Dedifferentiated amniotic fluid mesenchymal stem cell (primary cell): ENCODE data around the gene CSGALNACT2.

Experiments
- DNase-seq: peaks from one replicate; pipeline ENCODE4 v3.0.0-alpha.2; 2016; ENCODE audit errors: extremely low spot score

Gene CSGALNACT2

DNA sequence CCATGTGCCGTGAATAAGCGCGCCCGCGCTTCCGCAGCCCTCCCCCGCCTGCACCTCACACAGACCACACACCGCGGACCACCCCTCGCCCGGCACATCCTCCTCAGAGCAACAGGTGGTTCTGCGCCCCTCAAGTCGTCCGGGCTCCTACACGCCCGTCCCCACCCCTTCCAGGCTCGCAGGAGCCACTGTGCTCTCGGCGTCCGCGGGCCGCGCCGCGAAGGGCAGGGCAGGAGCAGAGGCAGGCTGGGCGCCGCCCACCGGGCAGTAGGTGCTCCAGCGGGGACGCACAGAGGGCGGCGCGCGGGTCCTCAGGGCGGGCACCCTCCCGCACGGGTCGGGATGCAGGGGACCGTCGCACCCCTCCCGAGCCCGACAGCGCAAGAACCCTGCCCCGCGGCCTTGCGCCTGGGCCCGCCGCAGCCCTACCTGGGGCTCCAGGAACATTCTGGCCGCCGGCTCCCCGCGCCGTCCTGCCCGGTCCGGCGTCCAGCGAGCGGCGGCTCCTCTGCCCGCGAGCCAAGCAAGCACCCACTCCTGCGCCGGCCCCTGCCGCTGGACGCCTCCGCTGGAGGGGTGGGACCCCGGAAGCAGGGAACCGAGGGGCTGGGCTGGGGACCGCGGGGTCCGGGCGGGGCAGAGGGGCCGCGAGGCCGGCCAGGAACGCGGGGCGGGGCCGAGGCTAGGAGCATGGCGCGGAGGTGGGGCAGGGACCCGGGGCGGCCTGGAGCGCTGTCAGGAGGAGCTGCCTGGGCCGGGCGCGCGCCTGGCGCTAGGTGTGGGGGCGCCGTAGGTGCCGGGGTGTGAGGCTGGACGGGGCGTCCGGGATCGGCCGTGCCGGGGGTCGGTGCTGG lies 91.2 kb downstream of the CSGALNACT2 start:
- DNase-seq: no peak

DNA sequence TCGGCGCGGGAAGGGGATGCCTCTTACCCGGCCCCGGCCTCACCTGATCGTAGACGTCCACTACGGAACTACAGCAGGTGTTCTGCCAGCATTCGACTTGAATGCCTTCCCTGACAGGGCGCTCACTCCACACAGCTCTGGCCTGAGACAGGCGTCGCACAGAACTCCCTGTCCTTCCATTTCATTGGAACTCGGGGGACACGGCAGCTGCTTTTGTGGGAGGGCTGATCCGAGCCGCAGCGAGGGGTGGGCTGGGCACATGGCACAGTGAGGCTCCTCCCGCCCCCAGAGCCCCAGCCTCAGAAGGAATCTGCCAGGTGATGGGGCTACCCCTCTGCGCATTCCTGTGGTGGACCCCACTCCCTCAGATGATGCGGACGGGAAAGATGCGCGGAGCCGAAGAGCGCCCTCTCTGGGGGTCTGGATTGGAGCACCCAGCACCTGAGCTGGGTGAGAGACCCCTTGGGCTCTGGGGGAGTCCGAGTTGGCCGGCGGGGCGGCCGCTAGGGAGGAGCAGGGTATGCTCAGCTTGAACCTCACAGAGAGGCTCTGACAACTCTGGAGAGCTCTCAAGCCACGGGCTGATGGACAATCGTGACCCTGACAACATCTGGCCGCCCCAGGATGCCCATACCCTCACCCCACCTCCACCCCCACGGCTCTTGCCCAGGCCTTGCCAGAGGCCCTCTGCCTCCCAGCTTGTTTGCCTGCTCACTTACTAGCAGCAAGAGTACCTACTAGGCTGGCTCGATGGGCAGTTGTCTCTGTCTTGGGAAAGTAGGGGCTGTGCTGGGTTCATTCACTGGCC lies 92.1 kb downstream of the CSGALNACT2 start:
- DNase-seq: no peak

DNA sequence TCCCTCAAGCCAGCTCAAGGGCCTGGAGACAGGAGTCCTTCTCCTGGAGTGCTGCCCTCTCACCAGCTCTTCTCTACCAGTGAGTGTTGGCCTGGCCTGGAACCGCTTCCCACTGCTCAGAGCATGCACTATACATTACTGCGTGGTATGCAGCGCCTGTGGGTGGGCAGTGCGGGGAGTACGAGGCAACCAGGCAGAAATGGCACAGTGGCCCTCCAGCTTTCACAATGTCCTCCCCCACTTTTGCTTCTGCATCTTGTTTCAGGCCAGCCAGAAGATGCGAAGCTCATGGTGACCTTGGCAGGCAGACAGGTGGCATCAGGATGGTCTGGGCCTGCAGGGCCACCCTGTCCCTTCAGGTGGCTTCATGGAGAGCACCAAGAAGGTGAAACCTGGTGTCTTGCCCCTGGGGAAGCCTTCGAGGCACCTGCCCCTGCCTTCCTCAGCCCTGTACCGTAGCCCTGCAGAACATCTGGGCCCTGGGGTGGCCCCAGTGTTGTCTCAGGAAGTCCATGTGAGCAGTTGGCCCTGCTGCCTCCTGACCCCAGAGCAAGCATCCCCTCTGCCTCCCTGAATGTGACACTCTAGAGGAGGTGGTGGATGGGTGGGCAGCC lies 92.8 kb downstream of the CSGALNACT2 start:
- no peak for DNase-seq

DNA sequence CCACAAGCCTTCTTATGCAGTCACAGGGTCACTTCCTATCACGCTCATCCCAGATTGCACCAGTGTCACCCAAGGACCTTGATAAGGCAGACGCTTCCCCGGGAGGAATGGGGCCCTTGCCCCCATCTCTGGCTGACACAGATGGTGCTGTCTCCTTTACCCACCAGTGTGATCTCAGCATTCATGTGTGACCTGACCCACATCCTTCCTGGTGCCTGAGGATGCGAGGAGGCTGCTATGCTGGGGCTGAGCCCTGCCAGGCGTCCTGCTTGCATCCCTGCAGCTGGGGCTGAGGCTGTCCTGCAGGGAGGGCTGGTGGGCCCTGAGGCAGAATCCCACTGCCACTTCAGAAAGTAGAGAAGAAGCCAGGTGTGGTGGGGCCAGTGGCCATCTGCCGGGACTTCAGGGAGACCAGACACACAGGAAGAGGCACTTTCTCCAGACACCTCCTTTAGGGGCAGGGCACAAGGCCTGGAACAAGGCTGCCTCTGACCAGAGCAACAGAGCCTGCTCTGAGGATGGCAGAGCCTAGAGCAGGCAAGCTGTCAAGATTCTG lies 93.4 kb downstream of the CSGALNACT2 start:
- DNase-seq: no peak

DNA sequence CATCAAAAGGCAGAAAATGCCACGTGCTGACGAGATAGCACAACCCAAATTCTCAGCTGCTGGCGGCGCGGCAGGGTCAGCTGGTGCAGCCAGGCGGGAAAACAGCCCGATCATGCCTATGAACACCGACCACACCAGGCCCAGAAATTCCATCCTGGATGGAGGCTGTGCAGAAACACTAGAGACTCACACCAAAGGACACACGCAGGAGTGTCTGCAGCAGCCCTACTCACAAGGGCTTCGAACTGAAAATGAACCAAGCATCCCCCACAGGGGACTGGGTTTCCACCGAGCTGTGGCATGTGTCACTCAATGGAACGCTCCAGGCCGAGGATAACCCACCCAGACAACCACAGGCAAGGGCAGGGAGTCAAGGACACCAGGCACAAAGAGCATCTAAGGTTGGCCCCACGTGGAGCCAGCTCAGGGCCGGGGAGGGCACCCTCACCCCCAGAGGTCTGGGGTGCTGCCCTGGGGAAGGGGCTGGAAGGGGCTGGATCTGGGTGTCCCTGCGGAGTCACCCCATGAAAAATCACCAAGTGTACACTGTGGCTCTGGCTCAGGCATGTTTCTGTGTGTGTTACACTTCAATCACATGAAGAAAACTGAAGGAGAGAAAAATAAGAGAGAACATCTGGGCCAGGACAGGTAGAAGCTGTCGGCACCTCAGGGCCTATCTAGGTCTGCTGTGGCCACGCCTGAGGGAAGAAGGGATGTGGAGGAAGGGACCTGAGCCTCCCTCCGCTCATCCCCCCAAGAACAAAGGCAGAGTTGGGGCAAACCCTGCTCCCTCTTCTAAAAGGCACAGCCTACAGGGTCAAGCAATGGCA lies 95.6 kb downstream of the CSGALNACT2 start:
- no peak for DNase-seq

- no peak for DNase-seq
Observed at GRCh38 chr10:43234471-43235041, 96.3 kb downstream of the CSGALNACT2 start.
